Suprapubic skin (tissue), 3 donors: ENCODE data around the gene COX7A1.
"Not testable (repeated sequence)": the region's sequence is repeated elsewhere in the genome, so short reads cannot be mapped to it uniquely, and the experiment has no call there.

Source experiments
- CTCF ChIP-seq, 2 donors: fragments of 200-600 bp in 1 of 2; fragments of 450-650 bp in 1 of 2; sonication (generic) in 1 of 2; IDR thresholded peaks; one replicate each; pipeline ENCODE4 v1.5.1; 2016 to 2019; ENCODE audit warnings: antibody characterized with exemption in 2 of 2, mild to moderate bottlenecking in 1 of 2, moderate library complexity in 1 of 2
- POLR2A ChIP-seq, 2 donors: fragments of 450-650 bp; IDR thresholded peaks; one replicate each; pipeline ENCODE4 v1.6.1; 2017; ENCODE audit warnings: antibody characterized with exemption in 2 of 2, mild to moderate bottlenecking in 2 of 2, moderate library complexity in 2 of 2

DNA sequence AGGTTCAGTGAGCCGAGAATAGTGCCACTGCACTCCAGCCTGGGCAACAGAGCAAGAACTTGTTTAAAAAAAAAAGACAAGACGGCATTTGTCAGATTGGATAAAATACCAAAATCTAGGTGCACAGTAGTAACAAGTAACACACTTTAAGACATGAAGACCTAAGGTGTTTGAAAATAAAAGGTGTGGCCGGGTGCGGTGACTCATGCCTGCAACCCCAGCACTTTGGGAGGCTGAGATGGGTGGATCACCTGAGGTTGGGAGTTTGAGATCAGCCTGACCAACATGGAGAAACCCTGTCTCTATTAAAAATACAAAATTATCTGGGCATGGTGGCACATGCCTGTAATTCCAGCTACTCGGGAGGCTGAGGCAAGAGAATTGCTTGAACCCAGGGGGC lies 34.5 kb upstream of the COX7A1 start:
- TF ChIP-seq POLR2A, CTCF (IDR thresholded peaks at IDR 0.05): not testable (repeated sequence)
